ENCODE data around the gene FARS2. TPM values are rescaled to one million over a fixed set of nuclear protein-coding genes. Genes with fewer than 3 reads are reported as not detected.

FARS2 gene
- total and polyA plus RNA-seq, 2 of the 13 experiments (the other 11 are each of a cell fraction or from before 2014, with no cell fraction given): 15.4 to 26.0 TPM

DNA sequence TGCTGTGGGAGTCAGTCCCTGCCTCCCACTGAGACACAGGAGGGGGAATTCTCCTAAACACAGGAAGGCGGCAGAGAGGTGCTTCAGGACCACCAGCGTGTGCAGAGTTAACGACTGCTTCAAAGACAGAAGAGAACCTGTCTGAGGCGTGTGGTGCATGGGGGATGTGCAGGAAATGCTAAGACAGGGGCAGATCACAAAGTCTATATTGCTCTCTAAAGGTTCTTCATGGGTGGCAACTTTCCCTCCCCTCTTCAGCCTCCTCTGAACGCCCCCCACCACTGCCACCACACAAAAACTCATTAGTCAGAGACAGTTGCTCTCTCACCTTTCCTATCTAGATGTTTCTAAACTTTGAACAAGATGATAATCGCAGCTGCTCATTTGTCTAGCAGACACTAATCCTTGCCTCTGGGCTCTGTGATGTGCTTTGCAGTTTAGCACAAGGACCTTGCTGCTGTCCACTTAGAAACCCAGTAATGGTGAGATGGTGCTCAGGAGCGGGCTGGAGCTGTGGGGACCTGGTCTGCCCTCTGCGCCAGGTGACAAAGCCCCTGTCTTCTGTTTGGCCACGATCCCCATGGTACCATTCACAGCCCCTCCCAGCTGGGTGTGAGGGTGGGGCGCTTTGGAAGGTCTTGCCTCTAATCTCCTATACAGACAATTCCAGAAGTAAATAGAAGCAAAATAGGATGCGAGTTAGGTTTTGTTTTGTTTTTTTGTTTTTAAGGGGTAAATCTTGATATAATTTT, 525.8 kb downstream of the FARS2 start:
- BruUV-seq (replicated peaks): no TSS peak
- ChIA-PET POLR2A (no interaction called here), CTCF (ENCODE audit: low intra/inter-chr PET ratio, low total read pairs) (no interaction called here)
- FAIRE-seq: no peak
- H2AFZ ChIP-seq (ENCODE audit: low read length): no peak overlapping the region
- ATAC-seq: no peak
- peaks cover 3 to 23% of the 10 kb centered on the region in 2 experiments; a peak in 2 of 5 replicates for H3K27me3 ChIP-seq (ENCODE audit: control insufficient read depth in 1 of 2, insufficient read depth in 2 of 2, low read length in 2 of 2)
- no peak for DNase-seq (ENCODE audit: low spot score)
- no peak overlapping the region for H3K4me3 ChIP-seq (replicated peaks in 1 of 3; ENCODE audit: insufficient read depth in 1 of 3, low read depth in 2 of 3, low read length in 3 of 3)
- H3K36me3 ChIP-seq (replicated peaks in 1 of 2; ENCODE audit: control insufficient read depth in 1 of 2, insufficient read depth in 2 of 2, low read length in 2 of 2): no peaks in the 10 kb centered on the region
- H3K27ac ChIP-seq (ENCODE audit: extremely low read length, insufficient read depth, low read length): no peak overlapping the region
- H3K4me2 ChIP-seq (ENCODE audit: low read depth, low read length): no peak overlapping the region
- intact Hi-C loops (cut with micrococcal nuclease; ENCODE audit: unreplicated experiment) (no loop called here), in situ Hi-C loops (cut with HindIII; ENCODE audit: extremely low pct_ligation_motif_present, low pct_unique_long_range_greater_than_20kb) (no loop called here)
- no peaks in the 10 kb centered on the region for H4K20me1 ChIP-seq (ENCODE audit: insufficient read depth, low read length)
- H3K79me2 ChIP-seq (ENCODE audit: insufficient read depth, low read length): no peaks in the 10 kb centered on the region
- 20% methylated on average over 11 of the region's 11 CpGs for WGBS (ENCODE audit: low lambda C conversion rate)
- H3K9ac ChIP-seq (ENCODE audit: insufficient read depth, low read depth, low read length): no peak overlapping the region
- H3K4me1 ChIP-seq (ENCODE audit: insufficient read depth, low read length): peaks cover 7% of the 10 kb centered on the region
- no peaks in the 10 kb centered on the region for H3K9me3 ChIP-seq (ENCODE audit: low read length)
- TF ChIP-seq ZNF530 (CRISPR knock-in tag; IDR thresholded peaks at IDR 0.05; ENCODE audit: low read depth): no peak
- TF ChIP-seq MXD3 (CRISPR knock-in tag; IDR thresholded peaks at IDR 0.05): no peak
- TF ChIP-seq STAT5B (CRISPR knock-in tag; IDR thresholded peaks at IDR 0.05): no peak
- no peak for TF ChIP-seq ZFAT (CRISPR knock-in tag; conservative IDR thresholded peaks at IDR 0.05)
- no peak for TF ChIP-seq NR2F2 (IDR thresholded peaks at IDR 0.05; ENCODE audit: borderline replicate concordance, low read depth)
- no peak for TF ChIP-seq ZNF407 (CRISPR knock-in tag; IDR thresholded peaks at IDR 0.05; ENCODE audit: not compliant biosample characterization)
- TF ChIP-seq, protein P1, sequence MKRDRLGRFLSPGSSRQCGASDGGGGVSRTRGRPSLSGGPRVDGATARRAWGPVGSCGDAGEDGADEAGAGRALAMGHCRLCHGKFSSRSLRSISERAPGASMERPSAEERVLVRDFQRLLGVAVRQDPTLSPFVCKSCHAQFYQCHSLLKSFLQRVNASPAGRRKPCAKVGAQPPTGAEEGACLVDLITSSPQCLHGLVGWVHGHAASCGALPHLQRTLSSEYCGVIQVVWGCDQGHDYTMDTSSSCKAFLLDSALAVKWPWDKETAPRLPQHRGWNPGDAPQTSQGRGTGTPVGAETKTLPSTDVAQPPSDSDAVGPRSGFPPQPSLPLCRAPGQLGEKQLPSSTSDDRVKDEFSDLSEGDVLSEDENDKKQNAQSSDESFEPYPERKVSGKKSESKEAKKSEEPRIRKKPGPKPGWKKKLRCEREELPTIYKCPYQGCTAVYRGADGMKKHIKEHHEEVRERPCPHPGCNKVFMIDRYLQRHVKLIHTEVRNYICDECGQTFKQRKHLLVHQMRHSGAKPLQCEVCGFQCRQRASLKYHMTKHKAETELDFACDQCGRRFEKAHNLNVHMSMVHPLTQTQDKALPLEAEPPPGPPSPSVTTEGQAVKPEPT (CRISPR knock-in tag; IDR thresholded peaks at IDR 0.05; ENCODE audit: low read depth): no peak
- TF ChIP-seq SNAPC2 (CRISPR knock-in tag; IDR thresholded peaks at IDR 0.05): no peak
- TF ChIP-seq IKZF4 (CRISPR knock-in tag; IDR thresholded peaks at IDR 0.05; ENCODE audit: borderline replicate concordance, low read depth, not compliant biosample characterization): no peak
- TF ChIP-seq ZBTB1 (CRISPR knock-in tag; IDR thresholded peaks at IDR 0.05; ENCODE audit: borderline replicate concordance): no peak
- no peak for TF ChIP-seq ZSCAN20 (CRISPR knock-in tag; IDR thresholded peaks at IDR 0.05; ENCODE audit: borderline replicate concordance)

Measured in HepG2 (cell line).